ENCODE results near the gene MACO1.
"Not testable (repeated sequence)": the region's sequence is repeated elsewhere in the genome, so short reads cannot be mapped to it uniquely, and the experiment has no call there.

The MACO1 gene

DNA sequence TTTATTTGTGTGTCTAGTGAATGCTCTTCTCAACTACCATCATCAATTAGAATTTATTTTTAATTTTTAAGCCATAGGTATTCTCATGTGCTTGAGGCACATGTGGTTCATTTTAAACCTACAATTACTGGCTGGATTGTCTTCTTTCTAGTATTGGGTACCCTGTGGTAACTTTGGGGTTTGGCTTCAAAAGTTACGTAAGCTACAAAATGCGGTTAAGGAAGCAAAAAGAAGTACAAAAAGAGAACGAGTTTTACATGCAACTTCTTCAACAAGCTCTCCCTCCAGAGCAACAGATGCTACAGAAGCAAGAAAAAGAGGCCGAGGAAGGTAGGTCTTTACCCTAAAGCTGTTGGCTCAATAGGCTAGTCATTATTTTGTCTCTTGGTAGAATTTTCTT is 25.8 kb downstream of the MACO1 start:
- DNase-seq (ENCODE audit: low read depth) = no peak

DNA sequence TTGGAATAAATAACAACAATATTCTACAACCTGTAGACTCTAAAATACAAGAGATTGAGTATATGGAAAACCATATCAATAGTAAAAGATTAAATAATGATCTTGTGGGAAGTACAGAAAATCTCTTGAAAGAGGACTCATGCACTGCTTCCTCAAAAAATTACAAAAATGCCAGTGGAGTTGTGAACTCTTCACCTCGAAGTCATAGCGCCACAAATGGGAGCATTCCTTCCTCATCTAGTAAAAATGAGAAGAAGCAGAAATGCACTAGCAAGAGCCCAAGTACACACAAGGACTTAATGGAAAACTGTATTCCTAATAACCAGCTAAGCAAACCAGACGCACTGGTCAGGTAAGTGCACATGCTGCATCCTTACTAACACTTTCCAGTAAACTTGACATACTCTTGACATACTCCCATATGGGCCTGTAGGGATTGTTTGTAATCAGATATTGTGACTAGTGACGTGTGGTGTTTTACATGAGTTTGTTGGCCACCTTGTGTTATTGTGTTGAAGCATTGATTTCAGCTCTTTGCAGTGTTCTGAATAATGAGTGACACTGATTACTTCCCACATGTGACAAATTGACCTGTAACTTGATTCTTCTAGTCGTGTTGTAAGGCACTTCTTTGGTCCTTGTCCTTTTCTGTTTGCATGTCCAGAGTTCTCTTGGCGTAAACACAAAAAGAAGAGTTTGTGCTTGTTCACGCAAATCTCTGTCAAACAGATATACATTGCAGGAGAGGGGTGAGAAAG is 28.0 kb downstream of the MACO1 start:
- no peak for DNase-seq (ENCODE audit: low read depth)

DNA sequence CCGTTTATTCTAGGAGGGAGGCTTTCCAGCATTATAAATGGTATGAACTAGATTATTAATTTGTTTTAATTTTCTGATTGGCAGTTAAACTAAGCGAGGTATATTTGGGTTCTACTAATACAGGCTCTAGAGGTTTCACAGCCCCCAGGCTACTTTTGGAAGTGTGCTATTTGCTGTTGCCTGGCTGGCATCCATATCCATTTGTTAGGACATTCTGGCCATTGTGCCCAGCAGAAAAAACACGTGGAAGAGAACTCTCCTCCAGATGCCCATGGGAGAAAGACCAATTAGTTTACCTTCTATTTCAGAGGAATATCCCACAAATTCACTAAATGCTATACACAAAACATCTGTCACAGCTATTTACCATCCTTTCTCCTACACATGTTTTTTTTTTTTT is 29.3 kb downstream of the MACO1 start:
- DNase-seq (ENCODE audit: low read depth) = no peak

DNA sequence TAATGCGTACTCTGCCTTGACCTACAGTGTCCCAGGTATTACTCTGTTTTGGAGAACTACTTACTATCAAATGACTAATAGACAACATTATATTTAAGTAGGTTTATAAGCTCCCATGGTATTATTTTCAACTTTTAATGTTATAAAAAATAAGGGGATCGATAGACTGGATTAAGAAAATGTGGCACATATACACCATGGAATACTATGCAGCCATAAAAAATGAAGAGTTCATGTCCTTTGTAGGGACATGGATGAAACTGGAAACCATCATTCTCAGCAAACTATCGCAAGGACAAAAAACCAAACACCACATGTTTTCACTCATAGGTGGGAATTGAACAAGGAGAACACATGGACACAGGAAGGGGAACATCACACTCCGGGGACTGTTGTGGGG is 30.1 kb downstream of the MACO1 start:
- DNase-seq (ENCODE audit: low read depth) = not testable (repeated sequence)

DNA sequence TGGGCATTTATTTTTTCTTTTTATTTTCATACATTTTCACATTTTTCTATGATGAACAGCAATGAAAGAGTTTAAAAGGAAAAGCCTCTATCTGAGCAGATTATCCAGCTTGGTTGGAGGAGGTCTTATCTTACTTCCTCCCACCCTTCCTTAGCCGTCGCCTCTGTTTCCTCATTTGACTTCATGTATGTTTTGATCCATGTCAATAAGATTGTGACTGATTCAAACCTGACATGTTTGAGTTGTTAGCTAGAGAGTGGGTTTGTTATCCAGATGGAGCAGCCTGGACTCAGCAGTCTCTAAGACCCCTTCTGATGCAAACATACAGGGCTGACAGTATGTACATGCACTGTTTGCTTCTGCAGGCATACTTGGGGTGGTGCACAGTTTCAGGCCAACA is 31.2 kb downstream of the MACO1 start:
- no peak for DNase-seq (ENCODE audit: low read depth)

DNA sequence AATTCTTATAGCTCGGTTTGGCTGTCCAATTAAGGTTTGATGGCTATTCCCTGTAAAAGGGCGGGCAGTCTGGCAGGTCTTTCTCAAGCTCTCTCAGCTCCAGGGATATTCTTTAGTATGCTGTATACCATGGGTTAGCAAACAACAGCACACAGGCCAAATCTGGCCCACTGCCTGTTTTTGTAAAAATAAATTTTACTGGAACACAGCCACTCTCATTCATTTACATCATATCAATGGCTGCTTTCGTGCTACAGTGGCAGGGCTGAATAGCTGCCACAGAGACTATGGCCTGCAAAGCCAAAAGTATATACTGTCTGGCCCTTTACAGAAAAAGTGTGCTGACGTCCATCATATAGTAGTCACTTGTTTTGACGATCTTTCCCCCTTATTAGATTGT is 32.0 kb downstream of the MACO1 start:
- no peak for DNase-seq (ENCODE audit: low read depth)

DNA sequence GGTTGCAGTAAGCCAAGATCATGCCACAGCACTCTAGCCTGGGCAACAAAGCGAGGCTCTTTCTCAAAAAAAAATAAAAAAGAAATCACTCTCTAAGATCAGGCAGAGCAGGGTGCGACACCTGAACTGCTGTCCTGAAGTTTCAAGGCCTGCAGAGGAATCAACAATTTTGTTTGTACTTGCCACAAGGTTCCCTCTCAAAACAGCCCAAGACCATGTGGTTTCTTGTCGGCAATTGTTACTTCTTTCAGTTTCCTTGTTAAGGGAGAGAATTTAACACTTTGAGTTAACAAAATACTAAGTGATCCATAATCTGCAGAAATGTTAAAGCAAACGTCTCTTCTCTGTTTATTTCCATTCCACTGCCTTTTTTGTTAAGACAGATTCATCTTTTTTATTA is 36.5 kb downstream of the MACO1 start:
- DNase-seq (ENCODE audit: low read depth) = no peak

DNA sequence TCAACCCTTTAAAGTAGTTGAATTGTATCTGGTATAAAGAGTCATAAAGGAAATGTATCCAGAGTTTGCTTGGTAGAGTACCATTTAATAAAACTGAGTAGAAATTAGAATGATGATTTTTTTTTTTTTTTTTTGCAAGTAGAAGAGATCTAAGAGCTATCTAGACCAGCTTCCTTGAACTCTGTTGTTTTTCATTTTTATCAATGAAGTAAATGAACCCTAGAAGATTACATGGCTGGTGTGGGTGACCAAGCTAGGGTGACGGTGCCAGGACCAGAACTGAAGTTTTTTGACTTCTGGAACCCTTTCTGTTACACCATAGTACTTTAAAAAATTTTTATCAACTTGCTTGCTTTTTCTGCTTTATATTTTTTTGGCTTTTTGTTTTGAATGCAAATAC is 36.9 kb downstream of the MACO1 start:
- no peak for DNase-seq (ENCODE audit: low read depth)

DNA sequence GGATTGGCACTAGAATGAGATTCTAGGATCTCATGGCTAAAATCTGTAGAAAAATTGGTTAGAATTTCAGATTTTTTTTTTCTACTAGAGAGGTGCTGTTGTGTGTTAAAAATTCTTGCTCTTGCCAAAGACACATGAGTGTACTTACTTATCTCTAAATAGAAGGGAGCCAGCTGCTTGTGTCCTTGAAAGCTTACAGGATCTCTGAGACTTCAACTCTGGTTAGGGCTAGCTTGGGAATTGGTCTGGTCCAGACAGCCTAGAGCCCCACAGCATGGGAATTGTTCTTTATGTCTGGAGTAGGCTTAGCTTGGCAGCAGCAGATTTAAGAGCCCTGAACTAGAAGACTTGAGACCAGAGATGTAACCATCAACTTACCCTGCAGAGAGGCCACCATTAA is 37.3 kb downstream of the MACO1 start:
- no peak for DNase-seq (ENCODE audit: low read depth)

DNA sequence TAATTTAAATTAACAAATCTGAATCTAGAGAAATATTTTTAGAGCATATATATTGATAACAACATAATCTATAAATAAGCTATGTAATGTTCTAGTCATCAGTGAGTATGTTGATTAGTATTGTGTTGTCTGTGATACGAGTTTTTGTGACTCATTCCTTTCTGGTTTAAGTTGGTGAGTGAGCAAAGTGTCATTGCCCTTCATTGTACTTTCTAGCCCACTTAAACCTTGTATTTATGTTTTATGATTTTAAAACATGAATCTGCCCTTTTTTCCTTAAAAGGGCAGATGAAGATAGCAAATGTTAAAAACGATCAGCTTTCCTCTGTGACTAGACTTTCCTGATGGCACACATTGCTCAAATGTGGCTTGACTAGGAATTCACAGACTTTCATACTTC is 38.5 kb downstream of the MACO1 start:
- no peak for DNase-seq (ENCODE audit: low read depth)

DNA sequence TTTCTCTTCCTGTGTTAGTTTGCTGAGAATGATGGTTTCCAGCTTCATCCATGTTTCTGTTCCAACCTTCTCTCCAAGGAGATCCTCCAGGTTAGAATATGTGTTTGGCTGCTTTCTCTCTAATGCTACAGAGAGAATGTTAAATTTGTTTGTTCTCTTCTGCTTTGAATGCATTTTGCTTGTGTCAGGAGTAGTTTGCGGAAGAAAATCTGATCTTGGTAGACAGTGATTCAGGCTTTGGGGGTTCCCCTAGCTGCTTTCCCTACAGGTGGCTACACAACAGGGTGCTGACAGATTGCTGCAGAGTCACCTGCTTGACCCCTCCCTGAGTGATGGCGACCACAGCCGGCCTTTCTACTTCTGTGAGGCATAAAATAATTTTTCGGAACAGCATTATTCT is 41.8 kb downstream of the MACO1 start:
- DNase-seq (ENCODE audit: low read depth) = no peak

DNA sequence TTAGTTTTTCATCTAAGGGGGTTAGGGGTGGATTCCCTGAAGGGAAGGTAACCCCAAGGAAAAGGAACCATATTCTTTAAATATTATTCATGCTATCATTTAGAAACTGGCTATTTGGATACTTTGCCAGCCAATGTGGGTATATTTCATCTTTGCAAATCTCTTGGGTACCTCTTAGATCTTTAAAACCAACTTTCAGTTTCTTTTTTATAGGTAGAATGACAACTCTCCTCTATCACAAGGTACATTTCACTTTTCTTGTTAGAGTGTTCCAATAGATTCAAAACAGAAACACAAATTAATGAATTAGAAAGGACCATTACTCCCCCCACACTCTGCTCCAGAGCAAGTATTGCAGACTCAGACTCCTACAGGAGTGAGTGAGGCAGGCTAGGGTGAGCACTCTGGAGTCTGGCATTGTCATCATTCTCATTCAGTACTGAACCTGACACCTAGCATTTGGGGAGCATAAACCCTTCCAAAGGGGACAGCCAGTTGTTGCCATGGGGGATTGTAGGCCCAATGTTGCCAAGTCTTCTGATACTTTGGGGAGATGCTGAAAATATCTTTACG is 43.0 kb downstream of the MACO1 start:
- DNase-seq (ENCODE audit: low read depth) = no peak

DNA sequence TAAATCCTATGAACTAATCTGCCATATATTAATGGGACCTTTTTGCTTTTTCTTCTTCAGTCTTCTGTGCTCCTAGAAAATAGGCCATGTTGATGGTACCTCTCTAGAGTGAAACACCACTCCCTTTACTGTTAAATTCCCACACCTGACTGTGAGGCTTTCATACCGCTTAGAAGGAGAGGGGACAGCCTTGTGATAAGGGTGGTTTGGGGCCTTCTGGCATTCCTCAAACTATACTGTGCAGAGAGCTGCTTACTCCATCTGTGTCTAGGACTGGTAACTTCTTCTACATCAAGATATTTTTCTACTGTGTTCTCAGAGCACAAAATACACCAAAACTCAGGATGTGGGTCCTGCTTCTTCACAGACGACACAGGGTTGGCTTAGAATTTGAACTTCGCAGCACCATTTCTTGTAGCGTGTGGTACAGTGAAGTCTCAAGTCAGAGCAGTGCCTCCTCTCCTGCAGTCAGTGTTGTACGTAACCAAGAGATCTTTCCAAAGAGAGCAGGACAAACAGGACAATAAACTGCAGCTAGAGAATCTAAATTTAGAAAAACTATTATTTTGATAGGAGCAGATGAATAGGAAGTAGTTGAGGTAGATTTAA is 43.8 kb downstream of the MACO1 start:
- DNase-seq (ENCODE audit: low read depth) = no peak

DNA sequence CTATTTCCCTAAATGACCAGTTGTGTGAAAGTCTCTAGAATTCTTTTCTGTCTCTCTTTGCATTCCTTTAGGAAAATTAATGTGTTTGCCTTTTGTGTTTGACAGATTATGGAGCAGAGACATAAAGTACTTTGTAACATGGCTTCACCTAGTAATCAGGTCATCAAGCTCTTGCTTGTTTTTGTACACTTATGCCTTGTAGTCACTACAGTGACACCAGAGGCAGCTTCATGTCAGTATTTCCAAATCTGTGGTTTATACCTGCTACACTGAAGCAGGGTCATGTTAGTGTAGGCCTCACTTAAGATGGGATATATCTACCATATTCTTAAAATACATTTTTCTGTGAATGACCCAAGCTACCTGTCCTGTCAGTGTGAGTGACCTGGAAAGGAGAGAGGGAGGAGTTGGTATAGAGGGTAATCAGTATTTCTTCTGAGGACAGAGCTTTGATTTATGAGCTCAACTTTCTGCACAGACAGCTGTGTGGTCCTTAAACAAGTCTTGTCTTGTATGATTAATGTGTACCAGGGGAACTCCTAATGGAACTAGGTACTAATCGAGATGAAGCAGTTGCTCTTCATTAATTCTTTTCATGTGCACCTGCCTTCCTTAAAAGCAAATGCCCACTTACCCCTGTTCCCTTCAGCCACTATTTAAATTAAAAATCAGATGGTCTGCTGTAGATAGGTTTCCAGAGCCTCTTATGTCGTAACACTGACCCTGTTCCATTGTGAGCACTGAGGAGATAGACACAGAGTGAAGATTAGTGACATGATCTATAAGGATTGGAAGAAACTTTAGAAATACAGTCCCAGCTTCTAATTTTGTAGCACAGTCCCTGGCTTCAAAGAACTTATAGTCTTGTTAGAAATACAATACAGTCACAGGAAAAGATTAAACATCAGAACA is 45.7 kb downstream of the MACO1 start:
- no peak for DNase-seq (ENCODE audit: low read depth)

DNA sequence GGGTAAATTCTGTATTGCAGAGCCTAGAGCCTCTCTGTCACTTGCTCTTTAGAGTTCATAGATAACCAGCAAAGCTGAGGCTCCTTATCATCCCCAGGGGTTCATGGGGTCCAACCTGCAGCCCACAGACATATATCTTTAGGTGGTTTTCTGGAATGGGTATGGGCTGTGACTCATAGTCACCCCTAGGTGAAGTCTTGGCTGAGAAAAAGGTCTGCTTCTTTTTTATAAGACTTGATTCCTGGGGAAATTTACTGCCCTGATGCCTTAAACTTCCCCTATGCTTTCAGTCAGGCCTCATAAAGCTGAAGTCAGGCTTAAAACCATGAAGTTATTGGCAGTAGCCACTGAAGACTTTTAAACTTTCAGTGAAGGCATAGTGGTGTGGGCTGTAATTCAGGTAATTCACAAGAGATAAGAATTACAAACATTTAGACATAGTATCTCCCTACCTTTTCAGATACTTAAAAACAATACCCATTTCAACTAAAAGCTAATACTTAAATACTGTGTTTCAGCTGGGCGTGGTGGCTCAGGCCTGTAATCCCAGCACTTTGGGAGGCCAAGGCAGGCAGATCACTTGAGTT is 46.8 kb downstream of the MACO1 start:
- DNase-seq (ENCODE audit: low read depth) = no peak

DNA sequence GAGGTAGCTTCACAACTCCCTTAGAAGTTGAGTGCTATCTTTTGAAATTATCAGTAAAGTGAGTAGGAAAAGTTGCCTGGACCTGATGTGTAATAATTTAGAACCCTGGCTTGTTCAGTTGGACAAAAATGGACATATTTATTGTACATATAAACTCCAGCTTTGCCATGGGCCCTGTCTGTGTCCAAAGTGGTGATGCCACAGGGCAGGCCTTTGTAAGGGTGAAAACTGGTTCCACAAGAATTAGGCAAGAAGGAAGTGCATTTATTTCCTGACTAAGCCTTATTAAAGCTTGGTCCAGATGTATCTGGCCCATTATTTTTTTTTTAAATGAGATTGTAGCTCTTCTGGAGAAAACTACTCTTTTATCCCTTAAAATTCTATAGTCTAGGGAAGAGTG is 47.9 kb downstream of the MACO1 start:
- no peak for DNase-seq (ENCODE audit: low read depth)

DNA sequence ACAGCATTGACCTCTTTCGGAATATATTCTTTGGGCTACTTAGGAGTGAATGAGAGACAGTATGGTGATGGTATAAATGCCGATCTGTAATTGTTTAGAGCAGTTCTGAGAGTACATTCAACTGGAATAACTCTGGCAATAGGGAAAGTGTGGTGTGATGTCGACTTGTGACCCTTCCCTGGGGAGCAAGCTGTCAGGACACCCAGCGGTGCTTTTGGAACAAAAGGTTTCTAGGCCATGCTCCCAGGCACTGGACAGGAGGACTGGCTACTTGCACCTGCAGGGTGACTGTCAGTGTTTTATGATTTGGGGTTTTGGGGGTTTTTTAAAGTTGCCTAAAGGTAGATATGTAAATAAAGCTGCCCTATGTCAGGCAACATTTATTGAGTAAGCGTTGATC is 50.9 kb downstream of the MACO1 start:
- no peak for DNase-seq (ENCODE audit: low read depth)

DNA sequence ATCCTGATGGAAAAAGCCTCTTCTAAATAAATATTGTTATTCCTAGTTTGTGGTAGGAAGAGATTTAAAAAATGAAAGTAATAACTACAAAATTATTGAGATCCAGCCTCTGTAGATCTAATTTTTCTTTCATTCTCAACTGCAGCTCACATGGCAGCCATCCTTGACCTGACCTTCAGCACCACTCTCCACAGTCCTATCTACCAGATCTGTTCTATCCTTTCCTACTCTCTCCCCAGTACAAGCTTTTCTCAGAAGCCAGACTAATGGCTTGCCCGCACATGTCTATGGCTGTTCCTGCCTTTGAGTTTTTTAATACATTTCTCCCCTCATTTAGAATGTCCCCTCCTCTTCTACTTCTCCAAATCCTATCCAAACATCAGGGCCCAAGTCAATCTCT is 51.5 kb downstream of the MACO1 start:
- no peak for DNase-seq (ENCODE audit: low read depth)

DNA sequence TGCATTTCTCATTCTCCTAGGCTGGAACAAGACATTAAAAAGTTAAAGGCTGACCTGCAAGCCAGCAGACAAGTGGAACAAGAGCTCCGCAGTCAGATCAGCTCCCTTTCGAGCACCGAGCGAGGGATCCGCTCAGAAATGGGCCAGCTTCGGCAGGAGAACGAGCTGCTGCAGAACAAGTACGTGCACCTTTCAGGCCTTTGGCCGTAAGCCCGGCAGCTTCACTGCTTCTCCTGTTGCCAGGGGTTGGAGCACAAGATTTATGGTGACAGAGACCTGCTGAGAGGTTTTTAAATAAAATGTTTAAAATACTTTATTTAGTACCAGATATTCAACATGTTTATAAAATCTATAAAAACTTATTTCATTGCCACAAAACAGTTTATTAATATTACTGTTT is 53.4 kb downstream of the MACO1 start:
- DNase-seq (ENCODE audit: low read depth) = no peak

DNA sequence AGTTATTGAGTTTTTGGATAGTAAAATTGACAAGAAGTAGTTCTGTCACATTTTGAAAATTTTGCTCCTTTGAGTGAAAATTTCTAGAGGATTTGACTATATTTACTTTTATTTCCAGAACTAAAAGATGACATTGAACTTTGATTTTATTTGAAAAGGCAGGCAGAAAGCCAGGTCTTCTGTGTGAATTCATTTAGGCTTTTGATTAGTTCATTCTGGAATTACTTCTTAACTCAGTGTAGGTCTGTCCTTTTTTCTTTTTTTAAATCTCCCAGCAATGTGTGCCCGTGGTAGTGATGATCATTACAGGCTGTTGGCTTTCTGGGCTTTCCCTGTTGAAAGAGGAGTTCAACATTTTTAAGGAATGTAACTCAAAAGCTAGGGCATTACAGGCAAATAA is 53.8 kb downstream of the MACO1 start:
- no peak for DNase-seq (ENCODE audit: low read depth)

DNA sequence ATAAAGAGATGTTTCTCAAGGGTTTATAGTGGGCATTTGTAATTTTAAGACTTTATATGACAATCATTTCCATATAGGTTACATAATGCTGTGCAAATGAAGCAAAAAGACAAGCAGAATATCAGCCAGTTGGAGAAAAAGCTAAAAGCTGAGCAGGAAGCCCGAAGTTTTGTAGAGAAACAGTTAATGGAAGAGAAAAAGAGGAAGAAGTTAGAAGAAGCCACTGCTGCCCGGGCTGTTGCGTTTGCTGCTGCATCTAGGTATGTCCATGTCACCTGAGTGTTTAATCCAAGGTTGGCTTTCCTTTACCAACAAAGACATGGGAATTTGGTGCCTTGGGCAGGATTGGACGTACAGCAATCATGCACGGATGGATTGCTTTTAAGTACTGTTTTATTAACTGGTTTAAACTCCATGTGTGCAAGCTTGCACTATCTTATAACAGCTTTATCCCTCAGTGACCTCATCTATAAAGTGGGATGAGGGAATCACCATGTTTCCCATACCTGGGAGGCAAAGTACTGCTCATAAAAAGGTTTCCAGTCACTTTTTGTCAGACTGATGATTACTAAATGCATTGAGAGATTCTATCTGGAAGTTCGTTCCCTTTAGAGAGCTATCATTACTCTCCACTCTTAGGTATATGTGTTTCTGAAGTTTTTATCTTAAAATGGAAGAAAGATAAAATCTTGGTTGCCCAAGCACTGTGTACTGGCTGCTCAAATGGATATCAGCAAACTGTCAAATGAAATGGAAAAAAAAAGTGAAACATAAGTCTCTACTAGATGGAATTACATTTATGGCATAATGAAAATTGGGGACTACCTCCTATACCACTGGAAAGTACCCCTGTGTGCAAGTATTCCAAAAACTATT is 55.1 kb downstream of the MACO1 start:
- DNase-seq (ENCODE audit: low read depth) = no peak
